Dermis microvascular lymphatic vessel endothelial cell (primary cell): ENCODE results near the gene NRG2. TPM values are rescaled to one million over a fixed set of nuclear protein-coding genes. Genes with fewer than 3 reads are reported as not detected.

Experiments
- DNase-seq, 2 donors: peaks; one replicate each; pipeline versions ENCODE4 v3.0.0 to v3.0.0-alpha.2; 2010; ENCODE audit warnings: low read depth in 2 of 2
- total RNA-seq: library from RNA; depleted of rRNA; stranded (reverse); fragments of >200 nt; gene quantifications from 2 replicates; pipeline ENCODE4 v1.2.1, GENCODE V29; 2014

Gene NRG2
- total RNA-seq, 1 donor from 2014 or later, result 0.77 TPM

GRCh38 chr5:140041099-140041491 lies 2.0 kb downstream of the NRG2 start:
- DNase-seq, result no peak

GRCh38 chr5:140040358-140040757 lies 2.7 kb downstream of the NRG2 start:
- DNase-seq, result no peak

DNA sequence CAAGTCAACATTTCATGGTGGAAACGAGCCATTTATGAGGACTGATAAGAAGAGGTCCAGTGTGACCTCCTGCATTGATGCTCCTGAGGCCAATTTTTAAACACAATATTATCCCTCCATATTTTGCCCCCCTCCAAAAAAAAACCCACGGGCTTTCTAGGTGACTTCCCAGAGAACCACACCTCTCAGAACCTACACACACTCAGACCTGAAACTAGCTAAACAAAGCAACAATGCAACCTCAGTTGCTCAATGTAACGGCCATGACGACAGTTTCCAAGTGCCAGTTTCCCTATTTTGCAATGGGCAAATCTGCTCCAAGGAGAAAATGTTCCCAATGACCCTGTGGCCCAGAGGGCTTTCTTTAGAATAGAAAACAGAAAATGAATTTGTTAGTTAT lies 3.5 kb downstream of the NRG2 start:
- DNase-seq, result no peak

- no peak for DNase-seq
Measured at GRCh38 chr5:140038373-140038957, 4.6 kb downstream of the NRG2 start.

GRCh38 chr5:140037012-140037411 lies 6.1 kb downstream of the NRG2 start:
- DNase-seq, result no peak

DNA sequence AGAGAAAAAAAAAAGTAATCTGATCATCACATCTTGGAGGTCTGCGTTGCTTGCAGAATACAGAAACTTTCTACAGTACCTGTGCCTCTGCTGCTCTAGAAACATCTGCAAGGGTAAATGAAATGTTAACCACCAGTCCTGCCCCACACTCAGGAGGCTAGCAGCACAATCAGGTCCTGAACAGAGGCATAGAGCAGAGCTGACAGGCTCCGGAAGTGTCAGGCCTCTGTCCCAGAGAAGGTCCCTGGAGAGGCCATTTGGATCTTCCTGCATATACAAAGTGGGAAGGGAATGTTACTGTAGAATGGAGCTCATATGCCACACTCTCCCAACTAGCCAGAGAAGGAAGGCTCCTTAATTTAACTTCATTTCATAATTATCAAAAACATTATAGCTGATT lies 7.2 kb downstream of the NRG2 start:
- peak in 1 of 2 donors; percentile 16 for DNase-seq

DNA sequence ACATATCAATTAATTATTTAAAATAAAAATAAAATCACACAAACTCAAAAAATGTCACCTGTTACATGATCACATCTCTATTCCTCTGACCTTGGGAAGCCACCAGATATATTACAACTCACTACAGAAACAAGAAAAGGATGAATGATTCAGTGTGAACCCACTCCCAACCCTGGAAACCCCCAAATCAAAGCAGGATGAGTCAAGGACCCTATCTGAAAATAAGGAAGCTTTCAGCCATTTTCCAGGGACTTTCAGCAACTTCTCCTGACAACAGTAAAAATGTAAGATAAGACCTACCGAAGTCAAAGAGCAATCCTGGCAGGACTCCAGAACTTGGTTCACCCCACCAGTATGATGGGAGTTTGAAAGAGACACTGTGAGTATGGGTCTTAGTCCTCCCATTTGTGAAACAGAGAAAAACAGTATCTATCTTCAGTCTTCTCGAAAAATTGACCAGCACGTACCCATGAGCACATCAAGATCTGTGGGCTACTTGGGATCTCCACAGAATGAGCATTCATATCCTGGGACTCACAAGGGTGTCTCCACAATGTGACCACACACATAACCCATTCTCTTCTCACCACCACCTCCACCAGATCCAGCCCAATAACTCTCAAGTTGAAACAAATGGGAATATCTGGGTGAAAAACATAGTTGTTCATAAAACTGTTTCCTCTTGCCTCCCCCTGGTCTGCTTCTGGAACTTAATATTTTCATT lies 9.9 kb downstream of the NRG2 start:
- DNase-seq, result no peak

DNA sequence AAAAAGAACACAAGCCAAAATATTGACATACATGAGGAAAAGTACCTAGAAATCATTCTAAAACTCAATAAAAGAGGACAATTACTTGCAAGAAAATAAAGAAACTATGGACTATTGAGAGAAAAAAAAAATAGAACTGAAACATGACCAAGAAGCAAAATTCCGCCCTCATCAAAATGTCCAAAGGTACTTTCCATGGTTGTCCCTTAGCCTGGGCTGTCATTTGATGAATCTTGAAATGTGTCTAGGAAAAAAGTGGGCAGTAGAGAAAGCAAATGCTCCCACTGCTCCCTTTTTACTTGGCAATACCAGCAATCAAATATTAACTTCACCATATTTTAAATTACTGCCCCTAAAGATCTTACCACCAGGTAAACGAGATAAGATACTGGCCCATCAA lies 10.8 kb downstream of the NRG2 start:
- DNase-seq, result no peak

GRCh38 chr5:140027807-140028206 lies 15.3 kb downstream of the NRG2 start:
- DNase-seq, result no peak

DNA sequence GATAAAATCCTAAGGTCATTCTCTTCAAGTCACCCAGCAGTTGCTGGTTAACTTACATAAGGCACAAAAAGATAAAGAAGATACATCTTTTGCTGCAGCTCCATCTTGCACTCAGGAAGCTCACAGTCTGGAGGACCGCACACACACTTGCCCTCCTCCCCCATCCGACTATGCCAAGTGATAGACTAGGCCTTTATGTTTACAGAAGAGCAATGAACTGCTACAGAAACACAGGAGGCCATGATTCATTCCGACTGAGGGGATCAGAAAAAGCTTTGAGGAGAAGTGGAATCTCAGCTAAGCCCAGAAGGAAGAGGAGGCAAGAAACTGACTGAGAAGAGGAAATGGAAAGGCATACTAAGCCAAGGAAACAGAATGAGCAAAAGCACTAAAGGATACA lies 17.4 kb downstream of the NRG2 start:
- no peak for DNase-seq

DNA sequence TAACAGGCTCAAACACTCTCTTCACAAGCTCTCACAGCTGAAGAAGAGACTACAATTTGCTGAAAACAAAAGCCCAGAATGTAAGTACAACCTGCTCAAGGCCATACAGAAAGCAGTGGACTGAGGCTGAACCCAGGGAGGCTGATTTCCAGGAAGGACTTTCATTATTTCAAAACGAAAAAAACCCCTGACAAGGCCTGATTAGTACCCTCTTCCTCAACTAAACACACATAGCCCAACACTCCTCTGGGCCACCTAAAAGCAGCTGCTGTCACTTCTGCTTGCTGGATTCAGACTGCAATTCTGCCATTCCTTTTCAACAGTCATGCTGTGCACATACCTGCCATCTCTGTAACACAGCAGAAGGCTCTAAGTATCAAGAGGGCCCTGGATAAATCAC lies 18.2 kb downstream of the NRG2 start:
- no peak for DNase-seq

GRCh38 chr5:140023611-140024191 lies 19.4 kb downstream of the NRG2 start:
- DNase-seq, result no peak

DNA sequence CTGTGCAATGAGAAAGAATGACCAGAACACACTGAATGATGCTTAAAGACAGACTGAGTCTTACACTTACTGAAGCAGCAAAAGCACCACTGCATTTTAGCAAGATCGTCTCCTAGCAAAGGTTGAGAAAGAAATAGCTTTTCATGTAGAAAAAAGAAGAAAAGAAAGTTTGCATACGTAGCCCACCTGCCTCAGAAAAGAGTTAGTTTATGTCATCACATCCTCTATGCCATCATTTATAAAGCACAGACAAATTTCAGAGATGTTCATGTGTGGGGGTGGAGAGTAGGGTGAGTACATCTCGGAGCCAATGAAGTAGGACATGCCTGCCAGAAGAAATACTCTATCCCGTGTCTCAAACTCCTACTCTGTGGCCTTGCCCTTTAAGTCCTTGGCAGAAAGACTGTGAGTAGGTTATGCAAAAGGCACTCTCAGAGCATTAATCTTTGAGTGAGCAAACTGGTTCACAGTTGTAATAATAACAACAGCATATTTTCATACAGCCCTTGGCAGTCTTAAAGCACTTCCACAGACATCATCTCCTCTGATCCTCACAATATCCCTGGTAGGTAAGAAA lies 22.4 kb downstream of the NRG2 start:
- DNase-seq, result no peak

- DNase-seq, result no peak
Measured at GRCh38 chr5:140018920-140019644, 24.0 kb downstream of the NRG2 start.

GRCh38 chr5:140018517-140018916 lies 24.6 kb downstream of the NRG2 start:
- DNase-seq, result no peak

DNA sequence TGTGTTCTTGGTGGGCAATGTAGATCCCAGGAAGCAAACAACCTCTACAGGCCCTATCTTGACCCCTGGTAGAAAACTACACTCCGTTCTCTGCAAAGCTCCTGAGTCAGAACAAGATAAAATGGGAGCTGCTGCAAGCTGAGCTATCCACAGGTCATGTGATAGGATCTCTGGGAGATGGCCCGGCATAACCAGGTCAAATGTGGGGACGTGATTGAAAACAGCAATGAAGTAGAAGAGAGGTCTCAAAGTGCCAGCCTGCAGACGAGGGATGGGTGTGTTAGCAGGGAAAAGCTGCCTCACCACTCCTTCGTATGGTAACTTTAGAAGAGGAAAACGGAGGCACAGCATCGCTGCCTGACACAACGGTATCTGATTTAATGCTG lies 25.0 kb downstream of the NRG2 start:
- no peak for DNase-seq

DNA sequence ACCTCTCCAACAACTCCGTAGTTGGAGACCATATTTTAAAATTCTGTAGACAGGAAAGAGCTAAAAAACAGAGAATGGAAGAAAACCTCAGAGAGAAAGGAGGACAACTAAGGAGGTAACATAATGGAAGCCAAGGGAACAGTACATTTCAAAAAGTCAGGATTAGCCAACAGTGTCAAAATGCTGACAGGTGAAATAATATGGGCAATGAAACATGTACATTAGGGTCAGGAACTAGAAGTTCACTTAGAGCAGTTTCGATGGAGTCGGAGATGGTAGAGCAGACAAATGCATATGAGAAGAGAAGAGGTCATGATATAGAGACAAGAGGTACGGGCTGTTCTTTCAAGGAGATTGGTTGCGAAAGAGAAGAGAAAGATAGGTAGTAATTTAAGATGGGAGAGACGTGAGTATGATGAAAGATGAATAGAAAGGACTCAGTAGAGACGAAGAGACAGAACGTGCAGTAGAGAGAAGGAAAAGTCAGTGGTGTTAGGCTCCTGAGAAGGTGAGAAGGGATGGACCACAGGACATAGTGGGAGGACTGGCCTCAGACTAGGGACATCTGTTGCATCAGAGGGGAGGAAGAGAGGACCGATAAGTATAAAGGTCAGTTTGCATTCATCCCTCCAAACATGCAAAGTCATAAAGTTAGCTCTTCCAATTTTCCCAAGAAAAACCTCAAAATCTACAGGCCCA lies 25.6 kb downstream of the NRG2 start:
- no peak for DNase-seq

DNA sequence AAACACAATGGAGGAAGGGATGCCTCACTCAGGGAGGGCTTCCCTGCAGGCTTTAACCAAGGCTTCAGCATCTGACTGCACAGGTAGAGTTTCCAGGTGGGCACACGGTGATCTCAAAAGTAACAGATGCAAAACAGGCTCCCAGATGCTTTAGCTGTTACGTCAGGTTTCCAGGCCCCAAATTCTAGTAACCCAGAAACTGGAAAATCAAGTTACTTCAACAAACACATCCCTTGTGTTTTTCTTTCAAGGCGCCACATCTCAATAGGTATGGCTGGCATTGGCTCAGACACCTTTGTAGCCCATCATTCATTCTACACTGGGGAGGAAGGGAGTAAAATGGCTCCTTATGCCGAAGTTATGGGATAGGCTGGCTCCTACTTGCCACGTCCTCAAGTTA lies 27.4 kb downstream of the NRG2 start:
- DNase-seq, result no peak

GRCh38 chr5:140014751-140015150 lies 28.3 kb downstream of the NRG2 start:
- DNase-seq, result no peak

GRCh38 chr5:140013536-140013935 lies 29.6 kb downstream of the NRG2 start:
- no peak for DNase-seq

DNA sequence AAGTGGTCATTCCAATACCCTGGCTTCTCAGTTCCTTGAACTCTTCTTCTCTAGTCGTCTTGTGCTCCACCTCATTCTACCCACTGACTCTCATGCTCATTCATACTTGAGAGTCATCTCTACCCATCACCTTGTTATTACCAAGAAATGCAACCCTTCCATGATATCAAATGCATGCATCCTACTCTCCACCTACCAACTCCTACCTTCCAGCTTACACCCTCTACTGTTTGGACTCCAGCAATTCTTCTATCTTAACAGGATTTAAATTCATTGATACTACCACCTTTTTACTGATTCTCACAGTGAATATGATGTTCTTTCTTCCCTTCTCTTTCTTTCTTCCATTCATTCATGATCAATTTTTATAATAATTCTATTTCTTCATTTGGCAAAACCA lies 30.7 kb downstream of the NRG2 start:
- DNase-seq, result no peak
